HL-60/S4 (cell line): ENCODE results near the gene FARSB.

Source experiments
- in situ Hi-C: fragments of 300-500 bp; cut with MboI; formaldehyde crosslinking; loops from 2 replicates; pipeline ENCODE4 v1.14.3; 2022; ENCODE audit warnings: low sequenced_read_pairs

FARSB gene

GRCh38 chr2:222668494-222669154, 12.7 kb upstream of the FARSB start:
- in situ Hi-C loops = no loop called here

DNA sequence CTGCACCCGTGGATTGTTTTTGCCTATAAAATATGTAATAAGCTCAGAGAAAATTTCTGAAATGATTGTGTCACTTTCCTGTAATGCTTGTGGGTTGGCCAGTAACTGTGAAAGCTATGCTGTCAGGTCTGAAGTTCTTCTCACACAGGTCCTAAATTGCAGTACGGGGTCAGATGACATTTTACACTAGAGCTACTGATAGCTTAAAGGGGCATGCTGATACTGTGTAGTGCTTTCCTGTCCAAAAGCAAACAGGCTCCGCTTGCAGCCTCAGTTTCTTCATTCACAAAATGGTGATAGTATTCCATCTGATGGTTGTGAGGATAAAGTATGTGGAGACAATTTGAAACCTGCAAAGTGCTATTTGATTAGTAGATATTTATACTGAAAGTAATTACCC, 7.6 kb upstream of the FARSB start:
- in situ Hi-C loops = no loop called here

- in situ Hi-C loops = no loop called here
Observed at GRCh38 chr2:222656526-222657446, 894 bp upstream of the FARSB start.

DNA sequence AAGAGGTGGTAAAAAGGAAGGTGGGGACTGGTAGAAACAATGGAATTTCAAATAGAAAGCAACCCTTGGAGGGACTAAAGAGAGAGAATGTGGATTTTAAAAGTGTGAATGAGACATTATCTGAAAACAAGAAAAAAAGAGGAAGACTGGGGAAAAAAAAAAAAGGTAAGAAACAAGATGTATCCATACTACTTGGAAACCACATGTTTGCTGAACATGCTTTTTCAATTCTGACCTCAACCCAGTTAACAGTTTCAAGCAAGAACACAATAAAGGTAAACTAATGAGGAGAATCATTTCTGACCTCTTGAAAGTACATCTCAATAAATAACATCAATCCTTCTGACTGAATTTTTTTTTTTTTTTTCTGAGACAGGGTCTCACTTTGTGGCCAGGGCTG, 2.6 kb downstream of the FARSB start:
- in situ Hi-C loops = no loop called here

DNA sequence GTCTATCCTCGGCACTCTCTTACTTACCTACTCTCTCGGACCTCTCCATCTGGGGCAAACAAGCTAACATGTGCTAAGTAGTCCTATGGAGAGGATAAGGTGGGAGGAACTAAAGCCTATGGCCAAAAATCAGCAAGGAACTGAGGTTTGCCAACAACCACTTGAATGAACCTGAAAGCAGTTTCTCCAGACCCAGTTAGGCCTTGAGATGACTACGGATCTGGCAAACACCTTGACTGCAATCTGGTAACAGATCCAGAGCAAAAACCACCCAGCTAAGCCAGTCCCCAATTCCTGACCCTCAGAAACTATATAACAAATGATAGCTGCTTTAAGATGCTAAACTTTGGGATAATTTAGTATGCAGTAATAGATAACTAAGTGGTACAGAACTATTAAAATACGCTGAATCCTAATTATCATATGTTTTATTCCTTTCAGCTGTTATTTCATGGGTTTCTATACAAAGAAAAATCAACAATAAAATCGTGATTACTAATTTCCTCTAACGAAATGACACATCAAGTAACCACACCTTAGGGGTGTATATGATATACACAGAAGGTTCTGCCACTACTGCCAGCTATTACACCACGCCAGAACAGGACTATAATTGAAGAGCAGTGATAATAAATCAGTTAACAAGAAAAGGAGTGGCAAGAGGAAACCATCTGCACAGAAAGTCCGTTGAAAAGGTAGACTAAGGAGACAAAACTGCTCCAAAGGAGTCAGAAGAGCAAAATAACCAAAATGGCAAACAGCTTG, 3.2 kb downstream of the FARSB start:
- in situ Hi-C loops = no loop called here

- in situ Hi-C loops = no loop called here
Observed at GRCh38 chr2:222651718-222652418, 4.0 kb downstream of the FARSB start.

DNA sequence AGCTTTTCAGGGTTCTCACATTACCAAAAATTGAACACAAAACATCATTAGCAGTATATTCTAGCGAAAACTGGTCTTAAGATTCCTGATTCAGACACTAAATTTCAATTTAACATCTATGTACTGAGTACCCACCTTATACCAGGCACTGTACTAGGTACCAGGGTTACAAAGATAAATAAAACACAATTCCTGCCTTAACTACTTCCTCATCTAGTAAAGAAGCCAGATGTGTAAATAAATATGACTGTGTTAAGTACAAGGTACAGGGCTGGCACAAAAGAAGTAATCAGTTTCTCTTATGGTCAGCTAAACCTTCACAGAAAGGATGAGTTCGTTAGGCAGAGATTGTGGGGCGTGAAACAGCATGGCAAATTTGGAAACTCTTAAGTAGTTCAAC, 6.1 kb downstream of the FARSB start:
- in situ Hi-C loops = no loop called here

GRCh38 chr2:222646008-222646407, 9.9 kb downstream of the FARSB start:
- in situ Hi-C loops = no loop called here

DNA sequence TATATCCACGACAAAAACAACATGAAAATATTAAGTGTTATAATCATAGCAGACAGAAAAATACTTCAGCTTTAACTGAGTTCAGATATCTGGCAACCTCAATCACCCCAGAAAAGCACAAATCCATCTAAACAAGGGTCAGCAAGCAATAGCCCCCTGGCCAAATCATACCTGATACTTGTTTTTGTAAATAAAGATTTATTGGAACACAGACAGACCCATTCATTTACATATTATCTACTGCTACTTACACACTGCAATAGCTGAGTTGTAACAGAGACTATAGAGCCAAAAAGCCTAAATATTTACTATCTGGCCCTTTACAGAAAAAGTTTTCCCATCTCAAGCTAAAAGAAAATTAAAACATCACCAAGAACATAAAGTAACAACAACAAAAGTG, 12.8 kb downstream of the FARSB start:
- in situ Hi-C loops = no loop called here

DNA sequence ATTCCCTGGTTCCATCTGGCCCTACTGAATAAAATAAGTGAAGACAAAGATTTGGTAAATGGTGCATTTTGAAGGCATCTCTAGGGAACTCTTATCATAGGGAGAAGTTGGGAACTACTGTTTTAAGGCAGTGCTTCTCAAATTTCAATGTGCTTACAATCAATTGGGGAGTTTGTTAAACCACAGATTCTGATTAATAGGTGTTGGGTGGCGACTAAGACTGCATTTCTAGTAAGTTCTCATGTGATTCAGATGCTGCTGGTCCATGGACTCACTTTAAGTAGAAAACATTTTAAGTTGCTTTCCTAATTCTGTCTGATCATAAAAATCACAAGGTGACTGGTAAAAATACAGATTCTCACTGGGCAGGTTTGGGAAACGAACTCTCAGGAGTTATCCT, 14.6 kb downstream of the FARSB start:
- in situ Hi-C loops = no loop called here

GRCh38 chr2:222637067-222637466, 18.8 kb downstream of the FARSB start:
- in situ Hi-C loops = no loop called here

DNA sequence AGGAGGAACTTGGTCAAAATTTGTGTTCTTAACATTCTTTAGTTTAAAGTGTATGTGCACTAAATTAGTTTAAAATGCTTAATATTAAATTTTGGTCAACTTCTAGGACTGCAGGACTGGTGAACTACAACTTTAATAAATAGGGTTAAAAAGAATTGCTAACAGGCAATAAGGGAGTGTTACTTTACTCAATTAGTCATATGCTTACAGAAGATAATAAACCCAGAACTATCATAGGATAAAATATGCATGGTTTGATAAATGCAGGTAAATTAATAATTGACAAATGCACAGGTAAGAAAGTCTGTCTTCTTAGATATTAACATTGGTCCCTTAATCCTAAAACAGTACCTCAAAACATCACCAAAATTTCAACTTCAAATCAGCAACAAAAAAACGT, 20.6 kb downstream of the FARSB start:
- in situ Hi-C loops = no loop called here

- in situ Hi-C loops = no loop called here
Observed at GRCh38 chr2:222627764-222628163, 28.1 kb downstream of the FARSB start.

- in situ Hi-C loops = no loop called here
Observed at GRCh38 chr2:222623756-222624309, 32.1 kb downstream of the FARSB start.

GRCh38 chr2:222622910-222623309, 33.0 kb downstream of the FARSB start:
- in situ Hi-C loops = no loop called here

DNA sequence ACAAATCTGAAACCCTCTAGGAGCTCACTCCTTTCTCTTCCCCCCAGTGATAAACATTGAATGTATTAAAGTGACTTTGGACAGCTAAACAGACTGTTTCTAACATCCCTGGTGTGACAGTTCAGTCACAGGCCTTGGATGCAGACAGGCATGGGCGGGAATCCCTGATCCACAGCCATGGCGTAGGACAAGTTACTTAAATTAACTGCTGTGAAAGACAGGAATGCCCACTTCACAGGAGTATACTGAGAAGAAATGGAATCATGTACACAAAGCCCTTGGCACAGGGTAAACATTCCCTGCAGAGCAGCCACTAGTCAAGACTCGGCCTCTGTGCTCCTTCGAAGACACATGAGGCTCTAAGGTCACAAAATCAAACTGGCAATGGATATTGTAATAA, 34.0 kb downstream of the FARSB start:
- in situ Hi-C loops = no loop called here

DNA sequence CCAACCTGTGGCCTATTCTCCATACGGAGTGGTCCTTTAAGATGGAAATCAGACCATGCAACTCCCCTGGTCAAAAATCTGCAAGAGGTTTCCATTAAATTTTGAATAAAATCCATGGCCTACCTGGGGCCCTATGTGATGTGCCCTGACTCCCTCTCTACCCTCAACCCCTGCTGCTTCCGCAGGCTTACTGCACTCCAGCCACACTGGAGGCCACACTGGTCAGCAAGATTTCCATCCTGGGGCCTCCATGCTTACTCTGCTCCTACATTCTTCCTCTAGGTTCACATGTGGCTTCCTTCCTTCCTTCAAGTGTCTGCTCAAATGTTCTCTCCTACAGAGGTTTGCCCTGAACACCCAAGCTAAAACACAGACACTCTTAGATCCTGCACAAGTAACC, 40.6 kb downstream of the FARSB start:
- in situ Hi-C loops = no loop called here

GRCh38 chr2:222613715-222614331, 42.1 kb downstream of the FARSB start:
- in situ Hi-C loops = no loop called here

DNA sequence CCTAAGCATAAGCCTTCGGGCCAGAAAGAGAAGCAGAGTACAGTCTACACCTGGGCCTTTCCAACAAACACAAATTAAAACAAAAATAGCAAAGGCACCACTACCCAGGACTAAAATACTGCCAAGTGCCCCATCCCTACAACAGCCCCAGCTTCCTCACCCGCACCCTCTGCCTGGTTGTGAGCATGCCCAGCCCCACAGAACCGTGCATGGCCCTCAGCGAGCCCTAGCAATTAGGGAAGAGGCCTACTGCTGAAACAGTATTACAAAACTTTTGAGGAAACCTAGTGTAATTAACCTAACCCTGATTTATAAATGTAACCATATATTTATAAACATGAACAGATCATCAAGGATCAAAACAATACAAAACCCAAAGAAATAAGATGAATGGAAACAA, 44.2 kb downstream of the FARSB start:
- in situ Hi-C loops = no loop called here

- in situ Hi-C loops = no loop called here
Observed at GRCh38 chr2:222610746-222611145, 45.1 kb downstream of the FARSB start.
